HepG2 (cell line): Measurements from ENCODE around the gene TRPC4AP. TPM values are rescaled to one million over a fixed set of nuclear protein-coding genes. Genes with fewer than 3 reads are reported as not detected.

Experiments used
- FOXC1 ChIP-seq: sonication (generic); formaldehyde crosslinking; IDR thresholded peaks from 2 replicates; pipeline ENCODE4 v1.8.0; 2022; ENCODE audit warnings: mild to moderate bottlenecking, missing genetic modification reagents, borderline replicate concordance
- GABPA ChIP-seq, 2 experiments: IDR thresholded peaks; 2 replicates each; pipeline ENCODE4 v1.6.1; 2011 to 2016; ENCODE audit warnings: low read depth in 2 of 2, low read length in 1 of 2, missing biosample characterization in 1 of 2, missing genetic modification characterization in 1 of 2
- HOXA5 ChIP-seq: sonication (generic); formaldehyde crosslinking; IDR thresholded peaks from 2 replicates; pipeline ENCODE4 v1.4.0; 2020; ENCODE audit warnings: missing genetic modification reagents
- MAFG ChIP-seq: sonication (generic); formaldehyde crosslinking; IDR thresholded peaks from 2 replicates; pipeline ENCODE4 v1.5.1; 2020; ENCODE audit warnings: mild to moderate bottlenecking, missing genetic modification reagents
- NFIB ChIP-seq: sonication (generic); formaldehyde crosslinking; IDR thresholded peaks from 2 replicates; pipeline ENCODE4 v1.9.0; 2021; ENCODE audit warnings: missing genetic modification reagents, mild to moderate bottlenecking, borderline replicate concordance
- PRDM10 ChIP-seq: sonication (generic); formaldehyde crosslinking; IDR thresholded peaks from 2 replicates; pipeline ENCODE4 v1.4.0; 2020; ENCODE audit warnings: low read depth, missing genetic modification reagents
- ZNF382 ChIP-seq: sonication (generic); formaldehyde crosslinking; IDR thresholded peaks from 2 replicates; pipeline ENCODE4 v1.5.0; 2020; ENCODE audit warnings: missing genetic modification reagents, mild to moderate bottlenecking, borderline replicate concordance
- ZNF850 ChIP-seq: sonication (generic); formaldehyde crosslinking; conservative IDR thresholded peaks from 2 replicates; pipeline ENCODE4 v1.9.0; 2021; ENCODE audit warnings: mild to moderate bottlenecking, missing genetic modification reagents
- ZSCAN9 ChIP-seq: IDR thresholded peaks from 2 replicates; pipeline ENCODE4 v1.6.1; 2016; ENCODE audit warnings: borderline replicate concordance
- polyA plus RNA-seq, 8 experiments: library from polyadenylated mRNA; depleted of rRNA in 3 of 8; stranded (reverse) in 7 of 8; unstranded in 1 of 8; fragments of >200 nt; fragmentation: Illumina TruSeq in 4 of 8; extraction: Trizol in 4 of 8; gene quantifications; 2 replicates each; pipeline versions ENCODE4 v1.2.1 to v1.2.3, GENCODE V29; 2011 to 2016; ENCODE audit warnings: low read depth in 4 of 8, missing spikeins in 1 of 8, mixed read lengths in 1 of 8; ENCODE audit not compliant: insufficient read depth in 1 of 8
- total RNA-seq, 5 experiments: library from RNA; depleted of rRNA; stranded (reverse); fragments of >200 nt; fragmentation: Illumina TruSeq; extraction: Trizol; gene quantifications; 2 replicates each; pipeline ENCODE4 v1.2.3, GENCODE V29; 2016; ENCODE audit warnings: low read depth in 1 of 5
- TF ChIP-seq, protein P1 (sequence below): sonication (generic); formaldehyde crosslinking; IDR thresholded peaks from 2 replicates; pipeline ENCODE4 v1.4.0; 2020; ENCODE audit warnings: missing genetic modification reagents, mild to moderate bottlenecking, borderline replicate concordance
- TF ChIP-seq, protein P2 (sequence below), 2 experiments: fragments of 450-650 bp in 1 of 2; sonication (generic) in 1 of 2; formaldehyde crosslinking in 1 of 2; IDR thresholded peaks; 2 replicates each; pipeline versions ENCODE4 v1.6.1 to v1.8.0; 2016 to 2022; ENCODE audit warnings: antibody characterized with exemption in 1 of 2, mild to moderate bottlenecking in 1 of 2, missing genetic modification reagents in 1 of 2
- TF ChIP-seq, protein P3 (sequence below): sonication (generic); formaldehyde crosslinking; IDR thresholded peaks from 2 replicates; pipeline ENCODE4 v1.5.0; 2020; ENCODE audit warnings: mild to moderate bottlenecking, missing genetic modification reagents

Gene TRPC4AP
- total and polyA plus RNA-seq, 2 of the 13 experiments (the other 11 are each of a cell fraction or from before 2014, with no cell fraction given), result 136 to 137 TPM

DNA sequence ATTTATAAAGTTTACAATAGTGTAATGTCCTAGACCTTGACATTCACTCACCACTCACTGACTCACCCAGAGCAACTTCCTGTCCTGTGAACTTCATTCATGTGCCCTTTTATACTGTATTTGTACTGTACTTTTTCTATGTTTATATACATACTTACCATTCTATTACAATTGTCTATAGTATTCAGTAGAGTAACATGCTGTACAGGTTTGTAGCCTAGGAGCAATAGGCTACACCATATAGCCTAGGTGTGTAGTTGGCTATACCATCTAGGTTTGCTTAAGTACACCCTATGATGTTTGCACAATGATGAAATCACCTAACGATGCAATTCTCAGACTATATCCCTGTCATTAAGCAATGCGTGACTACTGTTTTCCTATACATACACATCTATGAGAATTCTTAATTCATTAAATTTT is 37.1 kb upstream of the TRPC4AP start (continued):
- TF ChIP-seq, protein P1, sequence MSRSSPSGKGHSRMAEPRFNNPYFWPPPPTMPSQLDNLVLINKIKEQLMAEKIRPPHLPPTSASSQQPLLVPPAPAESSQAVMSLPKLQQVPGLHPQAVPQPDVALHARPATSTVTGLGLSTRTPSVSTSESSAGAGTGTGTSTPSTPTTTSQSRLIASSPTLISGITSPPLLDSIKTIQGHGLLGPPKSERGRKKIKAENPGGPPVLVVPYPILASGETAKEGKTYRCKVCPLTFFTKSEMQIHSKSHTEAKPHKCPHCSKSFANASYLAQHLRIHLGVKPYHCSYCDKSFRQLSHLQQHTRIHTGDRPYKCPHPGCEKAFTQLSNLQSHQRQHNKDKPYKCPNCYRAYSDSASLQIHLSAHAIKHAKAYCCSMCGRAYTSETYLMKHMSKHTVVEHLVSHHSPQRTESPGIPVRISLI (CRISPR knock-in tag), result no peak
- no peak for TF ChIP-seq NFIB
- no peak for TF ChIP-seq GABPA (IDR thresholded peaks at IDR 0.05; ENCODE audit: low read depth, low read length)
- peak; percentile 42; the same call in 1 of the 2 replicates for TF ChIP-seq GABPA (CRISPR knock-in tag; IDR thresholded peaks at IDR 0.05; ENCODE audit: low read depth)
- TF ChIP-seq MAFG (CRISPR knock-in tag), result no peak
- TF ChIP-seq, protein P2, sequence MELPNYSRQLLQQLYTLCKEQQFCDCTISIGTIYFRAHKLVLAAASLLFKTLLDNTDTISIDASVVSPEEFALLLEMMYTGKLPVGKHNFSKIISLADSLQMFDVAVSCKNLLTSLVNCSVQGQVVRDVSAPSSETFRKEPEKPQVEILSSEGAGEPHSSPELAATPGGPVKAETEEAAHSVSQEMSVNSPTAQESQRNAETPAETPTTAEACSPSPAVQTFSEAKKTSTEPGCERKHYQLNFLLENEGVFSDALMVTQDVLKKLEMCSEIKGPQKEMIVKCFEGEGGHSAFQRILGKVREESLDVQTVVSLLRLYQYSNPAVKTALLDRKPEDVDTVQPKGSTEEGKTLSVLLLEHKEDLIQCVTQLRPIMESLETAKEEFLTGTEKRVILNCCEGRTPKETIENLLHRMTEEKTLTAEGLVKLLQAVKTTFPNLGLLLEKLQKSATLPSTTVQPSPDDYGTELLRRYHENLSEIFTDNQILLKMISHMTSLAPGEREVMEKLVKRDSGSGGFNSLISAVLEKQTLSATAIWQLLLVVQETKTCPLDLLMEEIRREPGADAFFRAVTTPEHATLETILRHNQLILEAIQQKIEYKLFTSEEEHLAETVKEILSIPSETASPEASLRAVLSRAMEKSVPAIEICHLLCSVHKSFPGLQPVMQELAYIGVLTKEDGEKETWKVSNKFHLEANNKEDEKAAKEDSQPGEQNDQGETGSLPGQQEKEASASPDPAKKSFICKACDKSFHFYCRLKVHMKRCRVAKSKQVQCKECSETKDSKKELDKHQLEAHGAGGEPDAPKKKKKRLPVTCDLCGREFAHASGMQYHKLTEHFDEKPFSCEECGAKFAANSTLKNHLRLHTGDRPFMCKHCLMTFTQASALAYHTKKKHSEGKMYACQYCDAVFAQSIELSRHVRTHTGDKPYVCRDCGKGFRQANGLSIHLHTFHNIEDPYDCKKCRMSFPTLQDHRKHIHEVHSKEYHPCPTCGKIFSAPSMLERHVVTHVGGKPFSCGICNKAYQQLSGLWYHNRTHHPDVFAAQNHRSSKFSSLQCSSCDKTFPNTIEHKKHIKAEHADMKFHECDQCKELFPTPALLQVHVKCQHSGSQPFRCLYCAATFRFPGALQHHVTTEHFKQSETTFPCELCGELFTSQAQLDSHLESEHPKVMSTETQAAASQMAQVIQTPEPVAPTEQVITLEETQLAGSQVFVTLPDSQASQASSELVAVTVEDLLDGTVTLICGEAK (IDR thresholded peaks at IDR 0.05), result peak; percentile 39; the same call in 1 of the 2 replicates
- TF ChIP-seq, protein P2 (CRISPR knock-in tag; IDR thresholded peaks at IDR 0.05), result no peak
- TF ChIP-seq, protein P3, sequence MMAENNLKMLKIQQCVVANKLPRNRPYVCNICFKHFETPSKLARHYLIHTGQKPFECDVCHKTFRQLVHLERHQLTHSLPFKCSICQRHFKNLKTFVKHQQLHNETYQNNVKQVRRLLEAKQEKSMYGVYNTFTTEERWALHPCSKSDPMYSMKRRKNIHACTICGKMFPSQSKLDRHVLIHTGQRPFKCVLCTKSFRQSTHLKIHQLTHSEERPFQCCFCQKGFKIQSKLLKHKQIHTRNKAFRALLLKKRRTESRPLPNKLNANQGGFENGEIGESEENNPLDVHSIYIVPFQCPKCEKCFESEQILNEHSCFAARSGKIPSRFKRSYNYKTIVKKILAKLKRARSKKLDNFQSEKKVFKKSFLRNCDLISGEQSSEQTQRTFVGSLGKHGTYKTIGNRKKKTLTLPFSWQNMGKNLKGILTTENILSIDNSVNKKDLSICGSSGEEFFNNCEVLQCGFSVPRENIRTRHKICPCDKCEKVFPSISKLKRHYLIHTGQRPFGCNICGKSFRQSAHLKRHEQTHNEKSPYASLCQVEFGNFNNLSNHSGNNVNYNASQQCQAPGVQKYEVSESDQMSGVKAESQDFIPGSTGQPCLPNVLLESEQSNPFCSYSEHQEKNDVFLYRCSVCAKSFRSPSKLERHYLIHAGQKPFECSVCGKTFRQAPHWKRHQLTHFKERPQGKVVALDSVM, result no peak
- no peak for TF ChIP-seq ZNF382 (CRISPR knock-in tag)
- TF ChIP-seq ZSCAN9, result 0 out of 2 replicates have a peak, but pooled peaks have one; percentile 24
- no peak for TF ChIP-seq ZNF850 (CRISPR knock-in tag)
- TF ChIP-seq HOXA5 (CRISPR knock-in tag), result no peak
- no peak for TF ChIP-seq FOXC1 (CRISPR knock-in tag)
- TF ChIP-seq PRDM10 (CRISPR knock-in tag), result peak; percentile 72; the same call in 1 of the 2 replicates
